Breast epithelium (tissue), 3 donors: ENCODE results near the gene FTCD.

Experiments used
- CTCF ChIP-seq, 3 donors: fragments of 450-650 bp; IDR thresholded peaks; one replicate each; pipeline ENCODE4 v1.5.1; 2016 to 2017; ENCODE audit warnings: antibody characterized with exemption in 3 of 3, mild to moderate bottlenecking in 3 of 3, moderate library complexity in 3 of 3
- POLR2A ChIP-seq: fragments of 450-650 bp; IDR thresholded peaks from one replicate; pipeline ENCODE4 v1.6.1; 2016; ENCODE audit warnings: antibody characterized with exemption, mild to moderate bottlenecking, moderate library complexity
- POLR2AphosphoS5 ChIP-seq, 3 donors: sonication (generic); formaldehyde crosslinking; IDR thresholded peaks; one replicate each; pipeline ENCODE4 v1.6.1; 2017; ENCODE audit warnings: antibody characterized with exemption in 3 of 3

DNA sequence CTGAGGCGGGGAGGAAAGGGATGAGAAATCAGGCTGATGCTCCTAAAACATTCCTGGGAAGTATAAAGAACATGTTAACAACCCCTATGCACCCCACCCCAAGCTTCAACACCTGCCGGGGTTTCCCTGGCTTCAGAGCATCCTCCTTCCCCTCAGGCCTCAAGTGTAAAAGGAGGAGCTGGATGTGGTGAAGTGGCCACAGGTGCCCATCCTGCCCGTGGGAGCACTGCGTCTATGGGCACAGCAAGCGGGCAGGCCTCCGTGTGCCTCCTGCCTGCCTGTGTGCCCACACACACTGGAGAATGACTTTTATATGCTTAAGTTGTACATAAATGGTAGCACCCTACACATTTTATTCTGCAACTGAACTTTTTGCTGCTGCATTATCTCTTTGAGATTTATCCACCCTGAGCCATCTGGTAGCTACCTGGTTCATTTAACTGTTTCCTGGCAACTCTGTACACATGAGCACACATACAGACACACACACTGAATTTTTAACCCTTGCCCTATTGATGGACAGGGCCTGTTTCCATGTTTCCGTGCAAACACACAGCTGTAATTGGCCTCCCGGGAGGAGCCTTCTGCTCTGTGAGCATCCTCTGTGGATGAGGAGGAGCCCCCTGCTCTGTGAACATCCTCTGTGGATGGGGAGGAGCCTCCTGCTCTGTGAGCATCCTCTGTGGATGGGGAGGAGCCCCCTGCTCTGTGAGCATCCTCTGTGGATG lies 13.4 kb upstream of the FTCD start:
- no peak for TF ChIP-seq CTCF (IDR thresholded peaks at IDR 0.05)
- no peak for TF ChIP-seq POLR2AphosphoS5 (IDR thresholded peaks at IDR 0.05)
- no peak for TF ChIP-seq POLR2A
